ENCODE results near the gene GTF2H1. TPM values are rescaled to one million over a fixed set of nuclear protein-coding genes. Genes with fewer than 3 reads are reported as not detected.
A peak's percentile ranks its signal among the peaks of the same experiment; 100 is the strongest.

The GTF2H1 gene
- total RNA-seq, 4 donors from 2014 or later = 33.5 to 77.4 (median 54.8) TPM

GRCh38 chr11:18307461-18308139, 14.8 kb upstream of the GTF2H1 start:
- Histone ChIP-seq H3K27ac (peak overlapping the region; percentile 28 to 74 (median 50)), H3K9me3 (no peaks in the 10 kb centered on the region), H3K27me3 (no peaks in the 10 kb centered on the region), H3K4me1 (peaks cover 6 to 68% (median 28%) of the 10 kb centered on the region in 3 donors), H3K36me3 (peaks cover 0 to 74% (median 3%) of the 10 kb centered on the region in 3 donors), H3K4me3 (no peak overlapping the region)
- DNase-seq = no peak
- intact Hi-C loops (cut with DNase I) = no loop called here
- 40 to 51% methylated on average over 2 of the region's 2 CpGs for WGBS, 2 donors
- TF ChIP-seq CTCF (IDR thresholded peaks at IDR 0.05) (no peak), POLR2A (IDR thresholded peaks at IDR 0.05) (no peak)

GRCh38 chr11:18308242-18308641, 14.1 kb upstream of the GTF2H1 start:
- Histone ChIP-seq H3K4me1 (peaks cover 13 to 74% (median 33%) of the 10 kb centered on the region in 3 donors), H3K36me3 (peaks cover 0 to 68% (median 3%) of the 10 kb centered on the region in 3 donors), H3K27me3 (no peaks in the 10 kb centered on the region), H3K4me3 (no peak overlapping the region), H3K9me3 (no peaks in the 10 kb centered on the region), H3K27ac (peak overlapping the region in 3 of 4 donors; percentile 28 to 74 (median 65))
- WGBS, 2 donors = 57 to 81% methylated on average over 2 of the region's 2 CpGs
- DNase-seq = no peak
- intact Hi-C loops (cut with DNase I) = no loop called here
- no peak for TF ChIP-seq CTCF (IDR thresholded peaks at IDR 0.05)
- TF ChIP-seq POLR2A (IDR thresholded peaks at IDR 0.05) = no peak

- Histone ChIP-seq H3K9me3 (no peaks in the 10 kb centered on the region), H3K36me3 (peaks cover 0 to 54% (median 3%) of the 10 kb centered on the region in 3 donors), H3K27me3 (no peaks in the 10 kb centered on the region), H3K4me3 (no peak overlapping the region), H3K4me1 (peaks cover 15 to 81% (median 37%) of the 10 kb centered on the region in 3 donors), H3K27ac (peak overlapping the region in 3 of 4 donors; percentile 47 to 78 (median 76))
- 92 to 93% methylated on average over 5 of the region's 5 CpGs for WGBS, 2 donors
- DNase-seq = no peak
- intact Hi-C loops (cut with DNase I) = no loop called here
- TF ChIP-seq POLR2A (IDR thresholded peaks at IDR 0.05) = no peak
- no peak for TF ChIP-seq CTCF (IDR thresholded peaks at IDR 0.05)
These were observed 12.7 kb upstream of the GTF2H1 start for GRCh38 chr11:18309691-18310090.

GRCh38 chr11:18310800-18311340, 11.5 kb upstream of the GTF2H1 start:
- Histone ChIP-seq H3K4me1 (peaks cover 15 to 69% (median 37%) of the 10 kb centered on the region in 3 donors), H3K36me3 (peaks cover 0 to 44% (median 3%) of the 10 kb centered on the region in 3 donors), H3K27me3 (no peaks in the 10 kb centered on the region), H3K27ac (peak overlapping the region; percentile 62 to 78 (median 76)), H3K9me3 (no peaks in the 10 kb centered on the region), H3K4me3 (no peak overlapping the region)
- WGBS, 2 donors = 36 to 60% methylated on average over 6 of the region's 6 CpGs
- no peak for DNase-seq
- TF ChIP-seq CTCF (IDR thresholded peaks at IDR 0.05) = no peak
- TF ChIP-seq POLR2A (IDR thresholded peaks at IDR 0.05) = no peak
- intact Hi-C loops (cut with DNase I) = no loop called here

GRCh38 chr11:18312012-18312411, 10.4 kb upstream of the GTF2H1 start:
- H3K36me3 ChIP-seq = peaks cover 0 to 44% (median 3%) of the 10 kb centered on the region in 3 donors
- TF ChIP-seq POLR2A (IDR thresholded peaks at IDR 0.05) (no peak), CTCF (IDR thresholded peaks at IDR 0.05) (no peak)
- no peak for DNase-seq
- 25 to 44% methylated on average over 3 of the region's 3 CpGs for WGBS, 2 donors
- H3K9me3 ChIP-seq = no peaks in the 10 kb centered on the region
- no peaks in the 10 kb centered on the region for H3K27me3 ChIP-seq
- H3K4me1 ChIP-seq = peaks cover 15 to 63% (median 37%) of the 10 kb centered on the region in 3 donors
- no peak overlapping the region for H3K4me3 ChIP-seq
- H3K27ac ChIP-seq = peak overlapping the region; percentile 62 to 78 (median 74)
- intact Hi-C loops (cut with DNase I) = no loop called here

Measured in esophagus squamous epithelium (tissue), 5 donors.